AG20443 (cell line): ENCODE data around the gene TCF12.

ENCODE experiments used
- DNase-seq: peaks from one replicate; pipeline ENCODE4 v3.0.0; 2012; ENCODE audit warnings: low spot score, mixed read lengths

The TCF12 gene

DNA sequence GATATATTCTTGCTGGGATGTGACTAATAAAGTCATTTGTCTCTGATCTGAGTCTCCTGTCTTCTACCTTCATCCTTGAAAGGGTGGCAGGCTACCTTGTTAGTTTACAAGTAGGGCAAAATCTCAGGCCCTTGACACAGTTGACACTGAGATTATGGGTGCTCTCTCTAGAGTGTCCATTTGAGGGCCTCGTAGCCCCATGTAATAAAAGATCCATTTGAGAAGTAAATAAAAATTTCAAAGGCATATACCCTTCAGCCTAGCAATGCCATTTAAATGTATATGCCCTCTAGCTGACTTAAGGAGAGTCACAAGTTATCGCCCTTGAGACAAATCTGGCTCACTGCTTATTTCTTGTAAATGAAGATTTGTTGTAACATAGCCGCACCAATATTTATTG lies 98.6 kb downstream of the TCF12 start:
- DNase-seq: no peak

DNA sequence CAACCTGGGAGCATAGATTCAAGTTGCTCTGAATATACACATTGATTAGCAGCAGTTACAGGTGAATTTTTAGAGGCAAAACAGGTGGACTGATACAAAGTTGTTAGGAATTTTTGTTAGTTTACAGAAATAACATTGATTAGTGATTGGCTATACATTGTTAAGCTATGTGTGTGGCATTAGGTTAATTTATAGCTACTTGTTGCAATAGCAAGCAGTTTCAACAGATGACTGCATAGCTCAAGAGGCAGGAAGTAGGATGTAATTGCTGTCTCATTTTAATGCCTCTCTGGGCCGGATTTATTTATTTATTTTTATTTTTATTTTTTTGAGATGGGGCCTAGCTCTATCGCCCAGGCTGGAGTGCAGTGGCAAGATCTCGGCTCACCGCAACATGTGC lies 99.7 kb downstream of the TCF12 start:
- DNase-seq: no peak

DNA sequence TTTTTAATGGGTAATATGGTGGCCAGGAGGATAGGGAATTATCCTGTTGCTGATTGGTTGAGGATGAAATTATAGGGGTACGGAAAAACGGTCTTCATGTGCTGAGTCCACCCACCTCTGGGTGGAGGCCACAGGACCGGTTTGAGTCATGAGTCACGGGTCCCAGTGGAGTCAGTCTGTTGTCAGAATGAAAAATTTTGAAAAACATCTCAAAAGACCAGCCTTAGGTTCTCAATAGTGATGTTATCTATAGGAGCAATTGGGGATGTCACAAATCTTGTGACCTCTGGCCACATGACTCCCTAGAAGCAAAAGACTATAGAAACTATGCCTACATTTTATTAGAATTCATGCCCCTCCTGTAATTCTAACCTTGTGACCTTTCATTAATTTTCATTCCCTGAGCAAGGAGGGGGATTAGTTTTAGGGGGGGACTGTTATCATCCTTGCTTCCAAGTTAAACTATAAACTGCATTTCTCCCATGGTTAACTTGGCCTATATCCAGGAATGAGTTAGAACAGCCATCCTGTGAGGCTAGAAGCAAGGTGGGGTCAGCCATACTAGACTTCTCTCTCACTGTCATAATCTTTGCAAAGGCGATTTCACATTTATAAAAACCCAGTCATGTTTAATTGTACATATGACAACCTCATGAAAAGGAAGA lies 101.2 kb downstream of the TCF12 start:
- DNase-seq: peak; percentile 30

DNA sequence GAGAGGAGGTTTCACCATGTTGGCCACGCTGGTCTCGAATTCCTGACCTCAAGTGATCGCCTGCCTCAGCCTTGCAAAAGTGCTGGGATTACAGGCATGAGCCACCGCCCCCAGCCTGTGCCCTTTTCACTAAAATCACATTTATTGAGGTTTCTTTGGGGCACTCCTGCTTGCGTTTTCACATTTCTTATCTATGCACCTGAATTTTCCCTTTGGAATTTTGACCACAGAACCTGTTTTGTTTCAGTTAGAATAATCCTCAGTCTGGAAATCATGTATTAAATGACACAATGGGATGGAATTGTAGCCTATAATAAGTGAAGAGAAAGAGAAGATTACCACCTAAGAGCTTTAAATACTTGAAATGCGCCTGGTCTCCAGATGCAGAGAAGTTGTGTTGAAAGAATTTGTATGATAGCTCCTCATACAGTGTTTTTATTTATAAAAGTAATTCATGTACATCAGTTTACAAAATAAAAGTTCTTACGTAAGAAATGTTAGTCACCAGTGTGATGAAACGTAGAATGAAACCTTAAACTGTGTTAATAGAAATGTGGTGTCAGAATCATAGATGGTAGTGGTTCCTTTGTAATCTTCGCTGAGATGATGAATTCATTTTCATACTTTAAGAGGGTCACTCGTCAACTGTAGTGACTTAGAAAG lies 107.0 kb downstream of the TCF12 start:
- DNase-seq: peak; percentile 15

DNA sequence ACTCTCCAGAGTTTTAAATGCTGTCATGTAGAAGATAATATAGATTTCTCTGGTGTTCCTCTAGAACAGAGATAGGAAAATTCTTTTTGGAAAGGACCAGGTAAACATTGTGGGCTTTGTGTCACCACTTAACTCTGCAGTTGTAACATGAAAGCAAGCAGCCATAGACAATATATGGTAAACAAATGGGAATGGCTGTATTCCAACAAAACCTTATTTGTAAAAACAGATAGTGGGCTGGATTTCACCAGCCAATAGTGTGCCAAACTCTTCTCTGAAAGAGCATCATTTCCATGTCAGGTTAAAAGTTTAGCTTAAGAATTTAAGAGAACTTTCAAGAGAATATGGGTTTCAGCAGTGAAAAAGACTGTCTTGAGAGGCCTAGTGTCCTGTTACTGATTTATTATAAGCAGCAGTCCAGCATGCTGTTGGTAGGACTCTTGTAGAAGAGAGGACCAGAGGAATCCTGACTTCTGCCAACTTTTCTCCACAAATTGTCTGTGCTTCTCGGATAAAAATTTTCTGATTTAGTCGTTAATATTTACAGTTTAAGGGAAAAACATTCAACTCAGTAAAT lies 107.7 kb downstream of the TCF12 start:
- DNase-seq: no peak

DNA sequence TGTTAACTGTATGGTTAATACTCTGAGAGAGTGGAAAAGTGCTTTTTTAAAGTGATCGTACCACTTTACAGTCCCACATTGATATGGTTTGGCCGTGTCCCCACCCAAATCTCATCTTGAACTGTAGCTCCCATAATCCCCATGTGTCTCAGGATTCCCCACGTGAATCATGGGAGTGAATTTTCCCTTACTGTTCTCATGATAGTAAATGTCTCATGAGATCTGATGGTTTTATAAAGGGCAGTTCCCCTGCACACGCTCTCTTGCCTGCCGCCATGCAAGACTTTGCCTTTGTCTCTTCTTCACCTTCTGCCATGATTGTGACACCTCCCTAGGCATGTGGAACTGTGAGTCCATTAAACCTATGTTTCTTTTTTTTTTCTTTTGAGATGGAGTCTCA lies 109.2 kb downstream of the TCF12 start:
- no peak for DNase-seq

DNA sequence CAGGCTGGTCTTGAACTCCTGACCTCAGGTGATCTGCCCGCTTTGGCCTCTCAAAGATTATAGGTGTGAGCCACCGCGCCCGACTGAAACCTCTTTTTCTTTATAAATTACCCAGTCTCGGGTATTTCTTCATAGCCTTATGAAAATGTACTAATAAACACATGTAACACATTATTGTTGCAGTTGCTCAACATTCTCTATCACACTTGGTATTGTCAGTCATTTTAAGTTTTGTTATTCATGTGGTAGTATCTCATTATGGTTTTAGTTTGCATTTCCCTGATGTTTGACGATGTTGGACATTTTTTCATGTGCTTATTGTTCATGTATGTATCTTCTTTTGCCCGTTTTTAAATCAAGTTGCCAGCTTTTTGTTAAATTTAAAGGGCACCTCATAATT lies 109.7 kb downstream of the TCF12 start:
- no peak for DNase-seq

DNA sequence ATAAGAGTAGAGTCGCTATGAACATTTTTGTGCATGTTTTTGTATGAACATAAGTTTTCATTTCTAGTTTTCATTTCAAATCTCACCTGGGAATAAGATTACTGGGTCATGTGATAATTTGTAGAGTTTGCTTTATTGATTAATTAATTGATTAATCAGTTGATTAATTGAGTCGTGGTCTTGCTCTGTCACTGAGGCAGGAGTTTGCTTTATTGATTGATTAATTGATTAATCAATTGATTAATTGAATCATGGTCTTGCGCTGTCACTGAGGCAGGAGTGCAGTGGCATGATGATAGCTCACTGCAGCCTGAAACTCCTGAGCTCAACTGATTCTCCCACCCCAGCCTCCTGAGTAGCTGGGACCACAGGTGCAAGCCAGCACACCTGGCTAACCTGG lies 111.6 kb downstream of the TCF12 start:
- no peak for DNase-seq

DNA sequence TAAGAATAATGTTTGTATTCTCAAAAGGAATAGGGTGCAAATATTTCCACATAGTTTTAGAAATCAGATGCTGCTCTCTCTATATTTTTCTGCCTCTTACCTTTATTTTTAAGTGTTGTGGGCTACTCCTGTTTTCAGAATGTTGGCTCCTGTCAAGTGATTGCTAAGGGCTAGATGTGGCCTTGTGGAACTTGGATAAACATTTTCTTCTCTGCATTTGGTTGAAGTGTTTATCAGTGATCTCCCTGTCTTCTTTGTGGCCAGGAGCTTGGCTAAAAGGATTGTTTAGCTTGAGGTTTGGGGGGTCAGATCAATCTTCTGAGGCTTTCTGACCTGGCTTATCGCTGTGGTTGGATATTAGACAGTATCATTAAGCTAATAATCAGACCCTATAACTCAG lies 112.6 kb downstream of the TCF12 start:
- DNase-seq: no peak

DNA sequence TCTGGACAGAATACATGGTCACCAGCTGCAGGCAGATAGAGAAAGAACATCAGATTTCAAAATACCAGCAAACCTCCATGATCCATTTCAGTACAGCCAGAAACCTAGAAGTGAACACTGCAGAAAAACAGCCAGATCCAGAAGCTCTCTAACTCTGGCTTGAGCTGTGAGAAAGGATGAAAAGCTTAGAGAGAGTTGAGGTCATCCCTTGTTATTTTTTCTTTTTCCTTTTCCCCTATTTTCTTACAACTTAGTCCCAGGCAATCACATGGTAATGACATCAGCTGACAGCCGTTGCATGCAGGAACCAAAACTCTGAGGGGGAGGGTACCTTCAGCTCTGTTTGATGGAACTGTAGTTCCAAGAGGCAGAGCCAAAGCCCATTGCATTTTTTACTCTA lies 113.2 kb downstream of the TCF12 start:
- DNase-seq: peak; percentile 12

DNA sequence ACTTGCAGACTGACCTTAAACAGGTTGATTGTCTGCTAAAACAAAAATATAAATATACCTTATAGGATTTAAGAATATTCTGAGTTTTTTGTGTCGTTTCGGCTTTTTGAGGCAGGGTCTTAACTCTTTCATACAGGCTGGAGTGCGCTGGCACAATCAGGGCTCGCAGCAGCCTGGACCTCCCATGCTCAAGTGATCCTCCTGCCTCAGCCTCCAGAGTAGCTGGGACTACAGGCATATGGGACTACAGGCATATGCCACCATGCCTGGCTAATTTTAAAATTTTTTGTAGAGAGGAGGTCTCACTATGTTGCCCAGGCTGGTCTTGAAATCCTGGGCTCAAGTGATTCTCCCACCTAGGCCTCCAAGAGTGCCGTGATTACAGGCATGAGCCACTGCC lies 113.9 kb downstream of the TCF12 start:
- DNase-seq: no peak

DNA sequence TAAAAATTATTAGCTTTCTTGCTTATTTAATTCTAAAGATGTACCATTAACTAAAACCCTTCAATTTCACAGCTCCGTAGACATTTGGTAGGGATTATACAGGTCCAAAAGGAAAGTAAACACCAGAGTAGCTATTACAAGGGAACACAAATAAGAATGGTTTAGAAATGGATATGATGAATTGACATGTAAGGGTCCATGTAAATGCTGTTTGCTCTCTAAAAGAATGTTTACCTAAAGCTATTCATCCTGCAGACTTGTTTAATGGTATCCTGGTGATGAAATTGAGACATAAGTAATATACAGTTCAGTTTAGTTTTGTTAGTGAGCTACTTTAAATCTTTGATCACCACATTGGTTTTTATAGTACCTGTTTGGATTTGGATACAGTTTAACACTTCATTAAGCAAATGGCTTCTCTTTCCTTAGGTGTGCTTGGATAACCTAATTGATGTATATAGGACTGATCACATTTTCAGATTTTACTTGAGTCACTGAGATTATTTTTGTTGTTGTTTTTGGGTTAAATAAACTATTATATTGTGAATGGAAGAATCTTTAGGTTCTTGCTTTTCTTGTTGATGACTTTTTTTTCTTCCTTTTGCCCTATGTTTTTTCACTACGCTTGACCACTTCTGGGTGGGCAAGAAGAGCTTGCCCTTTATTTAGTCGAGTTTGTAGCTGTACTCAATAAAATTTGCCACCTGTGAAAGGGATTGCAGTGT lies 115.4 kb downstream of the TCF12 start:
- DNase-seq: no peak

DNA sequence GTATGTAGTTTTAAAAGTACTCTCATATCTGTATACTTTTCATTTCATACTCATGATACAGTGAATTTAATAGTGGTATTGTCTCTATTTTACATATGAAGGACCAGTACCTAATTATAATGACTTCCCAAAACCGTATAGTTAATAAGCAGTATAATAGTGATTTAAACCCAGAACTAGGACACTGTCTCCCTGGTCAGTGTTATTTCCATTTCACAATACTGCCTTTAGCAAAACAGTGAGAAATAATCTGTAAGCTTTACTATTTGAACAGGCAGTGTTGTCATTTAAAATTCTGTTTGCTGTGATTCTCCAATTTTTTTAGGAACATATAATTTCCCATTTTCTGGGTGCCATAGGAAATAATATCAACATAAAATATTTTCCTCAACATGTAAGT lies 116.2 kb downstream of the TCF12 start:
- DNase-seq: no peak

DNA sequence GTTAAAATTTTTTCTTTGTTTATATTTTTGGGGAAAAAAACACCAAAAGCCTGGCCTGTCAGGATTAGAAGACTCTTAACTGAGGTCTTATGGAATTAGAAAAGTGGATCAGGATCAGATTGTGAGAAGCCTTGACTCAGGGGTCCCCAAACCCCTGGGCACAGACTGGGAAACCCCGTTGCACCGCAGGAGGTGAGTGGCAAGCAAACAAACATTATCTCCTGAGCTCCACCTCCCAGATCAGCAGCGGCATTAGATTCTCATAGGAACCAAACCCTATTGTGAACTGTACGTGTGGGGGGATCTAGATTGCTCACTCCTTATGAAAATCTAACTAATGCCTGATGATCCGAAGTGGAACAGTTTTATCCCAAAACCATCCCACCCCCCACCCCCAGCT lies 117.2 kb downstream of the TCF12 start:
- DNase-seq: no peak

DNA sequence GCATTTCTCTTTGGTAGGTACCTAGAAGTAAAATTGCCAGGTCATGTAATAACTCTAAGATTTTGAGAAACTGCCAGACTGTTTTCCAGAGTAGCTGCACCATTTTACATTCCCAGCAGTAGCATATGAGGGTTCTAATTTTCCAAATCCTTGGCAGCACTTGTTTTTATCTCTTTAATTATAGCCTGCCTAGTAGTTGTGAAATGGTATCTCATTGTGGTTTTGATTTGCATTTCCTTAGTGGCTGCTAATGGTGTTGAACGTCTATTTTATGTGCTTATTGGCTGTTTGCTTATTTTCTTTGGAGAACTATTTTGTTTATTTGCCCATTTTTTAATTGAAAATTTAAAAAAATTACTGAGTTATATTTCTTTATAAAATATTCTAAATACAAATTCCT lies 117.9 kb downstream of the TCF12 start:
- DNase-seq: no peak

DNA sequence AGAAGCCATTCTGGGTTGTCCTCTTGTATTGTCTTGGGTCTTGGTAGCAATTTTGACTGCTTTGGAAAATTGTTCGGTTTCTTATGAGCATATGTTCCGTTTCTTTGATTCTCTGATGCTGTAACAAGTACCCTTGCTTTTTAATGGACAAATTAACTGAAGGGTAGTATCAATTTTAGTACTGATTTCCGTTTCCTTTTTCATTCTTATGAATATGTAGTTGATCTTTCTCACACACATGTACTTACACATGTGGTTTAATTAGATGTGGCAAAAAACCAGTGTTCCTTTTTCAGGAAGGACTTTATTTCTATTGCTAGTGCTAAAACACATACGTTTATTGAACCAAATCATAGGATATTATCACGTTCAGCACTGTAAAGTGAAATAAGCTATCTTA lies 119.1 kb downstream of the TCF12 start:
- no peak for DNase-seq

DNA sequence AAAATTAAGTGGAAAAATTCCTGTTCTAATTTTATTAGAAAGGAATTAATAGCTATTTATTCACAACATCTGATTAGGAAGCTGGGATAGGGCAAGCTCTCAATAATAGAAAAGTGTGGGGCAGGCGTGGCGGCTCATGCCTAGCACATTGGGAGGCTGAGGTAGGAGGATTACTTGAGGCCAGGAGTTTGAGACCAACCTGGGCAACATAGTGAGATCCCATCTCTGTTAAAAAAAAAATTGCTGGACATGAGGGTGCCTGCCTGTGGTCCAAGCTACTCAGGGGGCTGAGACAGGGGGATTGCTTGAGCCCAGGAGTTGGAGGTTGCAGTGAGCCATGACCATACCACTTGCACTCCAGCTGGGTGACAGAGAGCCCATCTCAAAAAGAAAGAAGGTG lies 119.6 kb downstream of the TCF12 start:
- DNase-seq: no peak

DNA sequence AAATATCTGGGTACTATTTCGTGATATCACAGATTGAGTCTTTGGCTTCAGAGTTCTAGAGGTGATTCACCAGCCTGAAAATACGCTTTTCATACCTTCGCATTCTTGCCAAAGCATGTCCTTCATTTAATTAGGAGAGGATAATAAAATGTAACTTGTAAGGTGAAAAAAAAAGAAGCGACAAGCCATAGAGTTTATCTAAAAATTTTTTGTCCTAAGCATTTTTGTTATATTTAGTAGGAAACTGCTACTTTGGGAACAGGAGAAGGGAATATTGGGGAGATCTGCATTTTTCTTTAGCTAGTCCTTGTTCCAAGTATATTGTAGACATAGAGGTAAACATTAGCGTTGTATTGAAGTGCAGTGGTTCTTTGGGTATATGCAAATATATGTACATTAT lies 120.1 kb downstream of the TCF12 start:
- no peak for DNase-seq

DNA sequence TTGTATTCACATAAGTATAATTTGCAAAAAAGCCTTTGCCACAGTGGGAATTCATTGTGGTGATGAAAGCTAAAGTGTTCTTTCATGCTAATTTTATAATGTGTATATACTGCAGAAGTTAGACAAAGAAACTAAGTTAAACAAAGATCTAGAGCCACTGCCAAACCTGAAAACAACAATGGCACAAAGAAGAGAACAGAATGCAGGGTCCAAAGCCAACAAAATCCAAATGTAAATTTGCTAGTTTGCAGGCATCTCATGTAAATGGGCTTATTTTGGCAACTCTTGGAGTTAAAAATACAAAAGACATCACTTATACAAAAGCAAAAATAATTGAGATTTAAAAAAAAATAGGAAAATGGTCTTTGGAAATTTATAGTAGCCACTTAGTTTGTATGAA lies 123.0 kb downstream of the TCF12 start:
- DNase-seq: no peak

DNA sequence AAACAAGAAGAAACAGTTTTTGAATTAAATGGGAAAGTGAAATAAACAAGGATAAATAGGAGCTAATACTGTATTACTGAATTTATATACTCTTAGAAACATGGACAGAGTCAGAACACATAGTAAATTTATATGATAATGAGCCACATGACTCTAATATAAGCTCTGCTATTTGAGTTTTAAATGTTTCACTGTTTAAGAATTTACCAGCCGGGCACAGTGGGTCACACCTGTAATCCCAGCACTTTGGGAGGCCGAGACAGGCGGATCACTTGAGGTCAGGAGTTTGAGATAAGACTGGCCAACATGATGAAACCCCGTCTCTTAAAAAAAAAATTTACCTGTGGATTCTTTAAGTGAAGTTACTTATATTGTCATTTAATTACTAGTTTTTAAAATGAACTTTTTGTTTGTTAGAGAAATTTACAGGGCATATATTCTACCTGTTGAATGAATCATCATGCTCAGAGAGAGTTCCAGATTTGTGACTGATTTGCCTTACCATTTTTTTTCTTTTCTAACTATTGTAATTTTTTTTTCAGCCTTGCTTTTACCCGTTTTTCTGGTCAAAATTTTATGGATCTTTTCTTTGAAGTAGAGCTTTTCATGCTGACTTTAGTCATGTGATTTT lies 125.7 kb downstream of the TCF12 start:
- DNase-seq: no peak

DNA sequence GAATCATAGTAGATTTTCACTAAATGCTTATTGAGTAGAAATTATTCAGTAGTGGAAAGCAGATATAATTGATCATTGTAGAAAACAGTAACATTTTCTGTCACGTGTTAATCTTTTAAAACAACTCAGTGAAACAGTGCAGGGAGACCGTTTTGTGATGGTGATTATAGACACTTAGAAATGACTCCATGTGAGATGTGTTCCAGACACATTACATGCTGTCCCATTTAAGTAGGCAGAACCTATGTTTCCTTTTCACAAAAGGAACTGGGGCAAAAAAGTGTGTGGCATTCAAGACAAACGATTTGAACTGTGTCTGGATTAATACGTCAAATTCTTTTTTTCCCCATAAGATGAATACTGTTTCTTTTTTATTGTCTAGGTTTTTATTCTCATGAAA lies 126.5 kb downstream of the TCF12 start:
- no peak for DNase-seq

DNA sequence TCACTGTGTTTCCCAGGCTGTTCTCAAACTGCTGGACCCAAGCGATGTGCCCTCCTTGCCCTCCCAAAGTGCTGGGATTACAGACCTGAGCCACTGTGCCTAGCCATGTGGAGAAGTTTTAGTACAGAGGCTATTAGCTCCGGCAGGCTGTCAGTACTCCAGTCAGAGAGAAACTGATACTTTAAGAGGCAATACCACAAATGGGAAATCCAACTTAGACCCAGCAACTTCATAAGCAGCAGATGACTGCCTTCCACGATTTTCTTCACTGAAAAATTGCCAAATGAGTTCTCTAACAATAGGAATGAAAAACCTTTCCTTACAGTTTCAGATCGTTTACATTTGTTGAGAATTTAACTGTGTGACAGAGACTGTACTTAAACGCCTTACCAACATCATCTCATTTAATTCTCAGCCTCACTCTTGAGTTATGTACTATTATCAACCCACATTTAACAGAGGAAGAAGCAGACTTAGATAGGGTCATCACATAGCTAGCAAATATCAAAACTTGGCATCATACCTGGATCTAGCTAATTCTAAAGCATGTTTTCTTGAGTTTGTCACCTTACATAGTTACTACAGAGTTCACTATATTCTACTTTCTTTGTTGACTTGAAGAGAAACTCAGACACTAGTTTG lies 127.4 kb downstream of the TCF12 start:
- DNase-seq: no peak
